ENCODE measurements around the gene CHMP6. TPM values are rescaled to one million over a fixed set of nuclear protein-coding genes. Genes with fewer than 3 reads are reported as not detected.

CHMP6 gene
- total RNA-seq, 1 experiment from 2014 or later: 15.0 TPM

DNA sequence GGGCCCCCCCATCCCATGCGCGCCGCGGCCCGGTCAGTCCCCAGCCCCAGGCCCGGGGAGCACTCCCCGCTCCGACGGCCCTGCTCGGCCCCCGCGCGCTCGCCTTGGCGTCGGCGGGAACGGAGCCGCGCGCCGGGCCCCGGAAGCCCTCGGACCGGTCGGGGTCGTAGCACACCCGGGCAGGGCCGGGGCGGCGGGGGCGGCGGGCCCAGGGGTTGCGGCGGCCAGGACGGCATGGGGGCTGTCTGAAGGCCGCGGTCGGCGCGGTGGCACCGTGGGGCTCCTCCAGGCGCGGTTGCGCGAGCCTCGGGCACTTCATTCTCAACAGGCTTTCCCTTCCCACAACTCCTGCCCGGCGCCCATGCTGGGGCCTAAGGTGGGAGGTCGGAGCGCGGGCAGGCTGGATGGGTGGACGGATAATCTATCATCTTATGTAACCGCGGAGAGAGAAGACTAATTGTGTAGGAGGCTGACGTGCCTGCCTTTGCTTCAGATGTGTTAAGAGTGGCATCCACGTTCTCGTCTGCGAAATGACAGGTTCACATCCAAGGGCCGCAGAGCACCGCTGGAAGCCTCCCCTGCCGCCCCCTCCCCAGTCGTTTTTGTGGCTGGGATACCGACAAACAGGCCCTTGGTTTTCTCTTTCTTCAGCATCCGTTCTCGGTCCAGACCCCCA is 44.0 kb downstream of the CHMP6 start (continued):
- no peak for TF ChIP-seq ARID4B (CRISPR knock-in tag; IDR thresholded peaks at IDR 0.05; ENCODE audit: borderline replicate concordance)

- Mint-ChIP-seq H3K9me3 (no peaks in the 10 kb centered on the region), H3K4me1 (peaks cover 23% of the 10 kb centered on the region), H3K4me3 (peak overlapping the region; percentile 82), H3K27me3 (ENCODE audit: low read depth) (peaks cover 25% of the 10 kb centered on the region), H3K36me3 (no peaks in the 10 kb centered on the region; the same call in 1 of the 2 replicates), H3K27ac (no peak overlapping the region)
- no peak for DNase-seq (ENCODE audit: low spot score)
- no peak for ATAC-seq
- CTCF ChIA-PET: interaction anchor here (0.6 to 2.2 kb wide), 5 partner anchors 11 to 109 kb away, joined by 3 to 13 read pairs (median 4); no protein-coding TSS in a partner anchor
- TF ChIP-seq, protein P1, sequence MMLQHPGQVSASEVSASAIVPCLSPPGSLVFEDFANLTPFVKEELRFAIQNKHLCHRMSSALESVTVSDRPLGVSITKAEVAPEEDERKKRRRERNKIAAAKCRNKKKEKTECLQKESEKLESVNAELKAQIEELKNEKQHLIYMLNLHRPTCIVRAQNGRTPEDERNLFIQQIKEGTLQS (CRISPR knock-in tag; conservative IDR thresholded peaks at IDR 0.05): no peak
- TF ChIP-seq, protein P2, sequence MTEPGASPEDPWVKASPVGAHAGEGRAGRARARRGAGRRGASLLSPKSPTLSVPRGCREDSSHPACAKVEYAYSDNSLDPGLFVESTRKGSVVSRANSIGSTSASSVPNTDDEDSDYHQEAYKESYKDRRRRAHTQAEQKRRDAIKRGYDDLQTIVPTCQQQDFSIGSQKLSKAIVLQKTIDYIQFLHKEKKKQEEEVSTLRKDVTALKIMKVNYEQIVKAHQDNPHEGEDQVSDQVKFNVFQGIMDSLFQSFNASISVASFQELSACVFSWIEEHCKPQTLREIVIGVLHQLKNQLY (CRISPR knock-in tag; IDR thresholded peaks at IDR 0.05): no peak
- TF ChIP-seq TEAD4 (CRISPR knock-in tag; IDR thresholded peaks at IDR 0.05): no peak
- TF ChIP-seq, protein P3, sequence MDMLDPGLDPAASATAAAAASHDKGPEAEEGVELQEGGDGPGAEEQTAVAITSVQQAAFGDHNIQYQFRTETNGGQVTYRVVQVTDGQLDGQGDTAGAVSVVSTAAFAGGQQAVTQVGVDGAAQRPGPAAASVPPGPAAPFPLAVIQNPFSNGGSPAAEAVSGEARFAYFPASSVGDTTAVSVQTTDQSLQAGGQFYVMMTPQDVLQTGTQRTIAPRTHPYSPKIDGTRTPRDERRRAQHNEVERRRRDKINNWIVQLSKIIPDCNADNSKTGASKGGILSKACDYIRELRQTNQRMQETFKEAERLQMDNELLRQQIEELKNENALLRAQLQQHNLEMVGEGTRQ (CRISPR knock-in tag; IDR thresholded peaks at IDR 0.05): no peak
- no peak for TF ChIP-seq GABPB1 (CRISPR knock-in tag; IDR thresholded peaks at IDR 0.05)
- TF ChIP-seq, protein P4, sequence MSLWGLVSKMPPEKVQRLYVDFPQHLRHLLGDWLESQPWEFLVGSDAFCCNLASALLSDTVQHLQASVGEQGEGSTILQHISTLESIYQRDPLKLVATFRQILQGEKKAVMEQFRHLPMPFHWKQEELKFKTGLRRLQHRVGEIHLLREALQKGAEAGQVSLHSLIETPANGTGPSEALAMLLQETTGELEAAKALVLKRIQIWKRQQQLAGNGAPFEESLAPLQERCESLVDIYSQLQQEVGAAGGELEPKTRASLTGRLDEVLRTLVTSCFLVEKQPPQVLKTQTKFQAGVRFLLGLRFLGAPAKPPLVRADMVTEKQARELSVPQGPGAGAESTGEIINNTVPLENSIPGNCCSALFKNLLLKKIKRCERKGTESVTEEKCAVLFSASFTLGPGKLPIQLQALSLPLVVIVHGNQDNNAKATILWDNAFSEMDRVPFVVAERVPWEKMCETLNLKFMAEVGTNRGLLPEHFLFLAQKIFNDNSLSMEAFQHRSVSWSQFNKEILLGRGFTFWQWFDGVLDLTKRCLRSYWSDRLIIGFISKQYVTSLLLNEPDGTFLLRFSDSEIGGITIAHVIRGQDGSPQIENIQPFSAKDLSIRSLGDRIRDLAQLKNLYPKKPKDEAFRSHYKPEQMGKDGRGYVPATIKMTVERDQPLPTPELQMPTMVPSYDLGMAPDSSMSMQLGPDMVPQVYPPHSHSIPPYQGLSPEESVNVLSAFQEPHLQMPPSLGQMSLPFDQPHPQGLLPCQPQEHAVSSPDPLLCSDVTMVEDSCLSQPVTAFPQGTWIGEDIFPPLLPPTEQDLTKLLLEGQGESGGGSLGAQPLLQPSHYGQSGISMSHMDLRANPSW (CRISPR knock-in tag; conservative IDR thresholded peaks at IDR 0.05; ENCODE audit: low read depth): no peak
- no peak for TF ChIP-seq HMGA2 (CRISPR knock-in tag; IDR thresholded peaks at IDR 0.05)
- TF ChIP-seq AR (CRISPR knock-in tag; IDR thresholded peaks at IDR 0.05): no peak
- TF ChIP-seq FOXK1 (CRISPR knock-in tag; IDR thresholded peaks at IDR 0.05): no peak
- TF ChIP-seq OVOL2 (CRISPR knock-in tag; IDR thresholded peaks at IDR 0.05; ENCODE audit: borderline replicate concordance): no peak
- no peak for TF ChIP-seq ZNF425 (CRISPR knock-in tag; conservative IDR thresholded peaks at IDR 0.05)
- TF ChIP-seq CREB1 (CRISPR knock-in tag; IDR thresholded peaks at IDR 0.05): no peak
- no peak for TF ChIP-seq FOXJ3 (CRISPR knock-in tag; IDR thresholded peaks at IDR 0.05; ENCODE audit: borderline replicate concordance)
- no peak for TF ChIP-seq ZNF121 (CRISPR knock-in tag; IDR thresholded peaks at IDR 0.05)
- TF ChIP-seq JAZF1 (CRISPR knock-in tag; IDR thresholded peaks at IDR 0.05): no peak
- no peak for TF ChIP-seq RORB (CRISPR knock-in tag; IDR thresholded peaks at IDR 0.05)
- TF ChIP-seq ZNF423 (CRISPR knock-in tag; IDR thresholded peaks at IDR 0.05): no peak
- POLR2A ChIA-PET: interaction anchor here (1.3 kb wide), 1 partner anchor 47 kb away, joined by 3 read pairs; no protein-coding TSS in a partner anchor
Observed at GRCh38 chr17:81036197-81036941, 44.7 kb downstream of the CHMP6 start.

Data from WTC11 (cell line).